ENCODE measurements around the gene TEX101. TPM values are rescaled to one million over a fixed set of nuclear protein-coding genes. Genes with fewer than 3 reads are reported as not detected.
"Not testable (repeated sequence)": the region's sequence is repeated elsewhere in the genome, so short reads cannot be mapped to it uniquely, and the experiment has no call there.

The TEX101 gene
- total RNA-seq, 1 experiment from 2014 or later: not detected

- H3K27ac ChIP-seq: no peak overlapping the region
- H3K79me2 ChIP-seq (ENCODE audit: low read depth): no peaks in the 10 kb centered on the region
- peak overlapping the region; percentile 32; the same call in 1 of the 2 replicates for H3K4me2 ChIP-seq
- no peaks in the 10 kb centered on the region for H3K27me3 ChIP-seq (ENCODE audit: insufficient read depth, low read depth)
- no peaks in the 10 kb centered on the region for H3K9me2 ChIP-seq (ENCODE audit: insufficient read depth)
- TF ChIP-seq CTCF (conservative IDR thresholded peaks at IDR 0.05): no peak
- TF ChIP-seq EZH2 (IDR thresholded peaks at IDR 0.05; ENCODE audit: low read depth): no peak
- no peaks in the 10 kb centered on the region; the same call in 1 of the 2 replicates for H3F3A ChIP-seq (ENCODE audit: insufficient read depth, low read depth)
- DNase-seq: no peak
- intact Hi-C loops (cut with micrococcal nuclease; ENCODE audit: unreplicated experiment): no loop called here
- H3K9me3 ChIP-seq (ENCODE audit: insufficient read depth, low read depth): no peaks in the 10 kb centered on the region
- ChIA-PET POLR2A (ENCODE audit: unreplicated experiment) (no interaction called here), CTCF (no interaction called here)
- H3K36me3 ChIP-seq (ENCODE audit: low read depth): no peaks in the 10 kb centered on the region
- peaks cover 21% of the 10 kb centered on the region for H3K4me1 ChIP-seq (replicated peaks; ENCODE audit: insufficient read depth)
- no peak overlapping the region for H2AFZ ChIP-seq
- no peaks in the 10 kb centered on the region for H4K20me1 ChIP-seq (ENCODE audit: insufficient read depth)
- no TSS peak for BruUV-seq (replicated peaks)
- H3K4me3 ChIP-seq: no peak overlapping the region
Measured at GRCh38 chr19:43371909-43372308, 42.8 kb upstream of the TEX101 start.

GRCh38 chr19:43372462-43372861, 42.2 kb upstream of the TEX101 start:
- Histone ChIP-seq H2AFZ (no peak overlapping the region), H3K36me3 (ENCODE audit: low read depth) (no peaks in the 10 kb centered on the region), H4K20me1 (ENCODE audit: insufficient read depth) (no peaks in the 10 kb centered on the region), H3K4me1 (replicated peaks; ENCODE audit: insufficient read depth) (peaks cover 21% of the 10 kb centered on the region), H3K27me3 (ENCODE audit: insufficient read depth, low read depth) (no peaks in the 10 kb centered on the region), H3K9me2 (ENCODE audit: insufficient read depth) (no peaks in the 10 kb centered on the region), H3F3A (ENCODE audit: insufficient read depth, low read depth) (no peaks in the 10 kb centered on the region; the same call in 1 of the 2 replicates), H3K4me3 (no peak overlapping the region), H3K27ac (no peak overlapping the region), H3K9me3 (ENCODE audit: insufficient read depth, low read depth) (no peaks in the 10 kb centered on the region), H3K4me2 (peak overlapping the region; percentile 32), H3K79me2 (ENCODE audit: low read depth) (no peaks in the 10 kb centered on the region)
- ChIA-PET CTCF (interaction anchor here (0.7 kb wide), 1 partner anchor 54 kb away, joined by 3 read pairs; no protein-coding TSS in a partner anchor), POLR2A (ENCODE audit: unreplicated experiment) (no interaction called here)
- intact Hi-C loops (cut with micrococcal nuclease; ENCODE audit: unreplicated experiment): no loop called here
- no peak for TF ChIP-seq EZH2 (IDR thresholded peaks at IDR 0.05; ENCODE audit: low read depth)
- TF ChIP-seq CTCF (conservative IDR thresholded peaks at IDR 0.05): no peak
- BruUV-seq (replicated peaks): no TSS peak
- DNase-seq: peak in 1 of 2 experiments; percentile 59

GRCh38 chr19:43377624-43378023, 37.1 kb upstream of the TEX101 start:
- intact Hi-C loops (cut with micrococcal nuclease; ENCODE audit: unreplicated experiment); H3K27ac ChIP-seq; H3K79me2 ChIP-seq (ENCODE audit: low read depth); H4K20me1 ChIP-seq (ENCODE audit: insufficient read depth); POLR2A ChIA-PET (ENCODE audit: unreplicated experiment); CTCF ChIA-PET; DNase-seq; H3K4me3 ChIP-seq; BruUV-seq (replicated peaks); H3K9me2 ChIP-seq (ENCODE audit: insufficient read depth); H2AFZ ChIP-seq; H3K4me2 ChIP-seq; H3K9me3 ChIP-seq (ENCODE audit: insufficient read depth, low read depth); H3K27me3 ChIP-seq (ENCODE audit: insufficient read depth, low read depth); H3K36me3 ChIP-seq (ENCODE audit: low read depth); H3F3A ChIP-seq (ENCODE audit: insufficient read depth, low read depth): not testable (repeated sequence)
- H3K4me1 ChIP-seq (replicated peaks; ENCODE audit: insufficient read depth): peaks cover 22% of the 10 kb centered on the region

GRCh38 chr19:43380008-43380407, 34.7 kb upstream of the TEX101 start:
- Histone ChIP-seq H3K4me2 (no peak overlapping the region), H3K9me3 (ENCODE audit: insufficient read depth, low read depth) (no peaks in the 10 kb centered on the region), H3K27me3 (ENCODE audit: insufficient read depth, low read depth) (no peaks in the 10 kb centered on the region), H3K79me2 (ENCODE audit: low read depth) (no peaks in the 10 kb centered on the region), H3K4me3 (no peak overlapping the region), H3F3A (ENCODE audit: insufficient read depth, low read depth) (peaks cover 5% of the 10 kb centered on the region; the same call in 1 of the 2 replicates), H3K4me1 (replicated peaks; ENCODE audit: insufficient read depth) (peaks cover 18% of the 10 kb centered on the region; the same call in 1 of the 2 replicates), H2AFZ (no peak overlapping the region), H3K27ac (no peak overlapping the region), H3K9me2 (ENCODE audit: insufficient read depth) (no peaks in the 10 kb centered on the region), H3K36me3 (ENCODE audit: low read depth) (no peaks in the 10 kb centered on the region), H4K20me1 (ENCODE audit: insufficient read depth) (no peaks in the 10 kb centered on the region)
- ChIA-PET POLR2A (ENCODE audit: unreplicated experiment) (no interaction called here), CTCF (no interaction called here)
- DNase-seq: no peak
- intact Hi-C loops (cut with micrococcal nuclease; ENCODE audit: unreplicated experiment): no loop called here
- no TSS peak for BruUV-seq (replicated peaks)
- no peak for TF ChIP-seq CTCF (conservative IDR thresholded peaks at IDR 0.05)
- TF ChIP-seq EZH2 (IDR thresholded peaks at IDR 0.05; ENCODE audit: low read depth): no peak
